COR-L47 (cell line): ENCODE data around the gene TMC8.

Source experiments
- DNase-seq: peaks from one replicate; lab custom pipeline; 2025; lab: John Stamatoyannopoulos, UW

TMC8 gene

DNA sequence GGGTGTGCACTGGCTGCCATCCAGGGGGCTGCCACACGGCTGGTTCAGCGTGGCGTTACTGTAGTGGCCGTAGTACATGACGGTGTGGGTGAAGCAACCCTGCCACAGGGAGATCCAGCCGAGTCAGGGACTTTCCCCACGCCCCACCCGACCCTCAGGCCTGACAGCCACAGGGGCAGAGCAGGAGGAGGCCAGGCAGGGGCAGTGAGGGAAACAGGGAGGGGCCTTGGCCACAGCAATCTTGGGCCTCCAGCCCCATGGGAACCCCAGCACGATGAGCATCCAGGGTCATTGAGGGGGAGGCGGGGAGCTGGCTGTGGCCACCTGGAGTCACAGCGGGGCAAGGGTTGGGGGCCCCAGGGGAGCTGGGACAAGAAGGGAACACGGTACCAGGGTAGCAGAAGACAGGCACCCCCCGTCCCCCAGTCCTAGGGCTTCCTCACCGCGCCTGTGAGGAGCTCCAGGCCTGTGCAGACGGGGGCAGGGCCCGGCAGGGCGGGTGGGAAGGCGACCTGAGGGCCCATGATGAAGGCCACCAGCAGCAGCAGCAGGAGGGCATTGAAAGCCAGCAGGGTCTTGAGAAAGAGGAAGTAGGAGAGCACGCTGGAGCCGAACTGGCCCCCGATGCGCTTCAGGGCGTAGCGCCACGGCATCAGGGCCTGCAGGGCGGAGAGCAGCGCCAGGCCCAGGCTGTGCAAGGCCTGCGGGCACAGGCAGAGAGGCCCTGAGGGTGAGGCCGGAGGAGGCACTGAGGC, 6.3 kb upstream of the TMC8 start:
- no peak for DNase-seq

DNA sequence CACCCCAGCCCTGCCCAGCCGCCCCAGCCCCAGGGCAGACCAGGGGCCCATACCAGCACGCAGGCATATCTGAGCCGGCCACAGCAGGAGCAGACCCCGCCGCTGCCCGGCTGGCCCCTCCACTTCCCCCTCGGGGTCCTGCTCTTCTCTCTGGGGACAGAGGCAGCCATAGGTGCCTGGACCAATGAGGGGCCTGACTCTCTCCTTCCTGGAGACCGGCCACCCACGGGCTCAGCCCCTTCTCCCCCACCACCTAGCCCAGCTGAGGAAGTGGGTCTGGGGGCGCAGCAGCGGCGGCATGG, 5.8 kb upstream of the TMC8 start:
- DNase-seq: no peak

DNA sequence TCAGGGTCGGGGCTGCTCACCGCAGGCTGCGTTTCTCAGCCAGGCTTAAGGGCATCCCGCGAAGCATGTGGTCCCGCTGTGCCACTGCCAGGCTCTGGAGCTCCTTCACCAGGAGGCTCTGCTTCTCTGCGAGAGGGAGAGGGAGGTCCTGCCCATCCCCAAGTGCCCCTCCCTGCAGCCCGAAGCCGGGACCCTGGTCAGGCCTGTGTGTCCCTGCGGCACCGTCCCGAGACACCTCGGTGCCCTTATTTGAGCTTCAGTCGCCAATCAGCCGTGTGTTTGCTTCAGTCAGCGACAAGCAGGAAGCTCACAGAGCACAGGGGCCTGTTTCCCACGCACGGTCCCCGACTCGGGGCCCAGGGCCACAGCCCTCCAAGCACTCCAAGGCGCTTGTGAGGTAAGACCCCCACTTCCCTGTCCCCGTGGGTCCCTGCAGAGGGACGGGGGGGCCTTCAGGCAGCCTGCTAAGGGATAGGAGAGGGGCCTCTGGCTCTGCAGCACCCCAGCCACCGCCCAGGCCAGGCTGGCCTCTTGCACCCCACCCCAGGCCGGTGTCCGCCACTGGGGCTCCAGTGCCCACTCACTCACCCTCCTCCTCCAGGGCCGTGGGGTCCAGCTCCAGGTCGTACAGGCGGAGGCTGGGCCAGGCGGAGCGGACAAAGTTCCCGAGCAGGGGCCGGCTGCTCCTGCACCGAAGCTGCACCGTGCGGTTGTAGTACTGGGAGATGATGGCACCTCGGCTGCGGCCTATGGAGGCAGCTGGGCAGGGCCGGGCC, 5.2 kb upstream of the TMC8 start:
- no peak for DNase-seq

DNA sequence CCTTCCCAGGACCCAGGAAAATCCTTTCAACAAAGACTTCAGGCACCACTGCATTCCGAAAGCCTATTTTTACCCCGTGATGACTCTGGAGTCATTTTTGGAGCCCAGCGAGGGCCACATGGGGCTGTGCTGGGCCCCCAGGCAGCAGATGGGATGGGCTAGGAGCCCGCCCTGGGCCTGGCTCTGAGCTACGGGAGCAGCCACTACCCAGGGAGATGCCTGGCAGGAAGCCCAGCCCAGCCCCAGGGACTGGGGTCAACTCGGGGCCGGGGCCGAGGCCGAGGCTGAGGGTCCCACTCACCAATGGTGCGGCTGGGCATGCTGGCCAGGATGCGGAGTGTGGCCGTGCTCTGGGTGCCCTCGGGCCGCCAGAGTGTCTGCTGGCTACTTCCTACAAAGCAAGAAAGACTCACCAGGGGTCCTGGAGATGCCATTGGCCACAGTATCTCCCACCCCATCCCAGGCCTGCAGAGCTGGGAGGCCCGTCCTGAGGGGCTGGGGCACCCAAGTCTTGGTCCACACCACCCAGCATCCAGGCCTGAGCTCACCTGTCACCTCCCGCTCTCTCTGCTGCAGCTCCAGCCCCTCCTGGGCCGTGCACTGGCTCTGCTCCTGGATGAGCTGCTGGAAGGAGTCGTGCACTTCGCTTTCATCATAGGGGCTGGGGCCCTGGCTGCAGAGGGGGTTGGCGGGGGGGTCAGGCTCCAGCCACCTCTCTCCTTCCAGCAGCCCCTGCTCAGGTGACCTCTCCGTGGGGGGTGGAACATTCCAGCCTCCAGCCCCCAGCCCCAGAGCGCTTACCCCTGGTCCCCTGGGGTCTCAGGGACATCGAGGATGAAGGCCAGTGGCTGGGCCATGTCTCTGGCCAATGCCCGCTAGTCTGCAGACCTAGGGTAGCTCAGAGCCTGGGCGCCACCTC, 4.3 kb upstream of the TMC8 start:
- DNase-seq: no peak

DNA sequence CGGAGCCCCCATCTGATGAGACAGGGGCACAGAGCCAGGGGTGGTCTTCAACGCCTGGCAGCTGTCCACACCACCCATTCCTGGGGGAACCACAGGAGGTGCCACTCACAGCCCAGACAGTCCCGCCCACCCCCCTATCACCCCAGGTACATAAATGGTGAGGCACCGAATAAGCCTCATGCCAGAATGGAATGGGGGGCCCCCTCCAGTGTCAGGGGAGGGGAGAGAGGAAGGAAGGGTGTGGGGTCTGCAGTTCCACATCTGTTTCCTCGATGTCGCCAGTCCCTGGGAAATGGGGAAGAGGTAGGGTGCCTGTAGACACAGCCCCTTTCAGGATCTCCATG, 3.7 kb upstream of the TMC8 start:
- no peak for DNase-seq

DNA sequence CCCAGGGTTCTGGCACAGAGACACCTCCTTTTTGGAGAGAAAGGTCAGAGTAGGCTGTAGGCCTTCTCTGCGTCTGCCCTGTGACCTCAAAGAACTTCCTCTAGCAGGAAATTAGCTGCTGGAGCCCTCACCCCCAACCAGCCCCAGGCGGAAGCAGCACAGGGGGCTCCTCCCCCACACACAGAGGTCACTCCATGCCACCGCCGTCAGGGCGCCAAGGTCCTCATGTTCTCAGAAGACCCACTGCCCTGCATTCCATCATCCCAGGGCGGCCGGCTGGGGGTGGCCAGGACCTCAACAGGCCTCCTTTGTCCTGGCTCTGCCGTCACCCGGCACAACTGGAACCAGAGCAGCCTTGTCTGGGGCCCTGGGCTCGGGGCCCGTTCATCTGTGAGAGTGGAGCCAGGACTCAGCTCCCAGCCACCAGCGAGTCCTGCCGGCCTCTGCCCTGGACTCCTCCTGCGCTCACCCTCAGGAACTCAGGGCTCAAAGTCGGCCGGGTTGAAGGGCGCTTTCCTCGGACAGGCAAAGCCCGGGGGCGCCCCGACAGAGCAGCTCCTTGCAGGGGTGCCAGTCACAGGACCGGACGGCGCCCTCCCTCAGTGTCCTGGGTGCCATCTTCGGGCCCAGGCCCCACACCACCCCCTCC, 3.2 kb upstream of the TMC8 start:
- no peak for DNase-seq

DNA sequence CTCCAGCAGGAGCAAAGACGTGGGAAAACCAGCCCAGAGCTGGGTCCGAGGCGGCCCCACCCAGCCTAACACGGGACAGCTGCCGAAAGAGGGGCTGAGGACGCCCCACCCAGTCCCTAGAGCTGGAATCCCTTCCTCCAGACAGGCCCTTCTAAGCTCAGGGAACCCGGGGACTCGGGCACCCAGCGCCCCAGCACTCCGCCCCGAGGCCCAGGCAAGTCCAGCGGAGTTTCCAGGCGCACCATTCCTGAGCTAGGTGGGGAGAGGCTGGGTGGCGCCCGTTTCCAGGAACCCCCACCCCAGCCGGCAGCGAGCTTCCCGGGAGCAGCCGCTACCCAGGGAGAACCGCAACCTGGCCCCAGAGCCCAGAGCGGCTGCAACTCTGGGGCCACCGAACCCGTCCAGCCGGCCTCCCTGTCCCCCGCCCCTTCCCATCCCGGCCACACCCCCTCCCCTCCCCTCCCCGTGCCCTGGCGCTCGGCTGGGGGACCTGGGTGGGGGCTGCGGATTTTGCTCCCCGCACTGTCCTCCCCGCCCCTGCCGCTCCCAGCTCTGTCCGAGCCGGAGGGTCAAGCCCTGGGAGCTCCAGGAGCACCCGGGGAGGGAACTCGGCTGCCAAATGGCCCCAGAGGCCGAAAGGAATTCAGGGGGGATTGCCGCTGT, 2.6 kb upstream of the TMC8 start:
- no peak for DNase-seq

DNA sequence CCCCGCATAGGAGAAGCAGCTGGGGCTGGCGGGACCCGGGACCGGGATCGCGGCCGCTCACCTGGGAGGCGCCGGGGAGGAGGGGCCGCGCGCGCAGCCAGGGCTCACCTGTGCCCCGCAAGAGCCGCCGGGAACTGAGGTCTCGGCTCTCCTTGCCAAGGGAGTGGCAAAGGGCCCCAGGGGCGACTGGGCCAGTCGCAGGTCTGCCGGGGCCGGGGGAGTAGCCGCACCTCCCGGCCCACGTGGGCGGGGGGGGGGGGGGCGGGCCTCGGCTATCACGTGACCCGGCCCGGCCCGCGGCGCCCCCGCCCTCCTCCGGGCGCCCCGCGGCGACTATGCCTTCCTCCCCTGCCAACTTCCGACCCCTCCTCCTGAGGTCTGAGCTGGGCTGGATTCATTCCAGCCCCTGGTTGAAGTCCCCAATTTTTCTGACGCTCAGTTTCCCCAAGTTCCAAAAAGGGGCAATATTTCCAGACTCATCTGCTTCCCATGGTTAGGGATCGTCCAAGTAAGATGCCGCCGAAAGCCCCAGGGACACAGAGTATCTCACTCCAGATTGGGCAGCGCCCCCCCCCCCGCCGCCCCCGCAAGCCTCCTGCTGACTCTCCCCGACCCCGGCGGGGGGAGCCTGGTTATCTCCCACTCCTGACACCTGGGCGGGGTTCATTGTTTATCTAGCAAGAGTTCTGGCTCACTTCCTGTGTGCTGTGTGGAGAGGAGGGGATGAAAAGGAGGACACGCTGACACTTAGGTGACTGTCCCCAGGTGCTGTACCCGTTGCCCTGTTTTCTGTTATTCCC, 1.8 kb upstream of the TMC8 start, which contains the start of gene TMC6:
Gene TMC6, minus strand, starts transcription at position 205 of the 800 bp plus-strand sequence. CDS start 1,923 bp downstream, outside the sequence.
- DNase-seq: peak; percentile 52

DNA sequence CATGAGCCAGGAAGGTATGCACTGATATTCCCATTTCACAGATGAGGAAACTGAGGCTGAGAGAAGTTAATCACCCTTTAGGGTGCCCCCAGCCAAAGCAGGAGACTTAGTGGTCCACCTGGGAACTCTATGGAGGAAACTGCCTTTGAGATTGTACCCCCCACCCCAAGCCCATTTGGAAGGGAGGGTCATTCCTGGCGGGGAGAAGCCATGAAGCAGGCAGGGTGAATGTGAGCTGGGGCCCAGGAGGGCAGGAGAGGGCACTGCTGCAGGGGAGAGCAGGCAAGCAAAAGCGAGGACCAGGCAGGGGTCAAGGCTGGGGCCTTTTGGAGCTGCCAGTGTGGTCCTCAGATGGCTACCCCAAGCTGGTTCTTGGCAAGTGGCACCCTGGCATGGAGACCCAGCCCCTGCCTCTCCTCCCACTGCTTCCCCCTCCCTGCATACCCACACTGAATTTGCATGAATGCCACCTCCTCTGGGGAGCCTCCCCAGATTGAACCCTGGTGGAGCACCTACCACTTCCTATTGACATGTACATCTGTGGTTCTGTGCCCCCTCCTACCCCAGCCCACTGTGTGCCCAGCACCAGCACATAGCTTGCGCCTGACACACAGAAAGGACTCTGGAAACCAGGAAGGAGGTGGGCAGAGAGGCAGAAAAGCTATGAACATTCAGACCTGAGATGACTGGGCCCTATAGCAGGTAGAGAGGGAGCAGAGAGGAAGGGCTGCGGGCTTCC, 1.1 kb upstream of the TMC8 start:
- DNase-seq: no peak

DNA sequence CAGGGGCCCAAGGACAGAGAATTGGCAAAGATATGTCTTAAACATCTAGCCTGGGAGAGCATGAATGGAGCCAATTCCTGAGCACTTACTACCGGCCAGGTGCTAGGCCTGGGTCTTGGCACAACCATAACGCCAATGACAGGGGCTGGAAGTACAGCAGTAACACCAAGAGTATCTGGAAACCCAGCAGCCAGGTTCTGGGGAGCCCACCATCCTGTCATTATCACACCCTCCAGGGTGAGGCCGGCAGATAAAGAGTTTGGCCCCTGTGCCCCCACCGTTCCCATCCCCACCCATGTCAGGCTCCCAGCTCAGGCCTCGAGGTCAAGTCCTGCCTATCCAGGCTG, 508 bp upstream of the TMC8 start:
- DNase-seq: no peak

DNA sequence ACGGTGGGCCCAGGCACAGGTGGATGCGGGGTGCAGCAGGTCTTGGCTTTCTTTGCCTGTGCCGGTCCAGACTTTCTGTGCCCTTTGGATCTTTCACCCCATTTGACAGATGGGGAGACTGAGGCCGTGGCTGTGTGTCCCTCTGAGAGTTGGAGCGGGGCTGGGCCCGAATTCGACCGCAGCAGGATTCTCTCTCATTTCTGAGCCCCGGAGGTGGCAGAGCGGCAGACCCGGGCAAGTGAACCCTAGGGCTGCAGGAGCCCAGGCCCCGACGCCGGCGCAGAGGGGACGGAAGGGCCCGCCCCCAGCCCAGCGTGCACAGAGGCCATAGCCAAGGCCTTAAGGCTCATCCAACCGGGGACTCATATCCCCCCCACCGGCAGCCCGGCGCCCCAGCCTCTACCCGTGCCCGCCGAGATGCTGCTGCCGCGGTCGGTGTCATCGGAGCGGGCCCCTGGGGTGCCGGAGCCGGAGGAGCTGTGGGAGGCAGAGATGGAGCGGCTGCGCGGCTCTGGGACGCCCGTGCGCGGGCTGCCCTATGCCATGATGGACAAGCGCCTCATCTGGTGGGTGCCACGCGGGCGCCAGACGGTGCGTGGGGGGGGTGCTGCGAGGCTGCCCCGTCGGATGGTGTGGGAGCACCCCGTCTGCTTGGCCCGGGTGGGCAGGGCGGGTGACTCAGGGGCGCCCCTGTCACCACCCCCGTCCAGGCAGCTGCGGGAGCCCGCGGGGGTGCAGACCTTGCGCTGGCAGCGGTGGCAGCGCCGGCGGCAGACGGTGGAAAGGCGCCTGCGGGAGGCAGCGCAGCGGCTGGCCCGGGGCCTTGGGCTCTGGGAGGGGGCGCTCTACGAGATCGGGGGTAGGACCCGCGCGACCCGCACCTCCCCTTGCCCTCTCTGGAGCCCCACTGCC, 857 bp downstream of the TMC8 start:
- no peak for DNase-seq

DNA sequence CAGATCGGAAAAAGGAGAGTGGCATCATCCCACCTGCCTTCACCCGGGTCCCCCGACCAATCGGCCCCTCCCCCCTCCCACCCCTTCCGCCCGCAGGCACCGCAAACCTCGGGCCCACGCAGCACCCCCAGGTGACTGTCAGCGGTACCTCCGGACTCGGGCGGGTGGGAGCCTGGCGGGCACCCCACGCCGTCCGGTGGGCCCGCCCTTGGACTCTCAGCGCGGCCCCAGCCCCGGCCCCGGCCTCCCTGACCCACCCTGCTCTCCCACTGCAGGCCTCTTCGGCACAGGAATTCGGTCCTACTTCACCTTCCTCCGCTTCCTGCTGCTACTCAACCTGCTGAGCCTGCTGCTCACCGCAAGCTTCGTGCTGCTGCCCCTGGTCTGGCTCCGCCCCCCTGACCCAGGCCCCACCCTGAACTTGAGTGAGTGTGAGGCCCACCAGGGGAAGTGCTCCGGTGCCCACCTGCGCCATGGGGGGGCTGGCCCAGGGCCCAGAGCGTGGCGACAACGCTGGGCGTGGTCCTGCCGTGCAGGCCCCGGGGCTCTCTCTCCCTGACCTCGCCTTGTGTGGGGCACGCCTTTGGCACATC, 1.6 kb downstream of the TMC8 start:
- no peak for DNase-seq

DNA sequence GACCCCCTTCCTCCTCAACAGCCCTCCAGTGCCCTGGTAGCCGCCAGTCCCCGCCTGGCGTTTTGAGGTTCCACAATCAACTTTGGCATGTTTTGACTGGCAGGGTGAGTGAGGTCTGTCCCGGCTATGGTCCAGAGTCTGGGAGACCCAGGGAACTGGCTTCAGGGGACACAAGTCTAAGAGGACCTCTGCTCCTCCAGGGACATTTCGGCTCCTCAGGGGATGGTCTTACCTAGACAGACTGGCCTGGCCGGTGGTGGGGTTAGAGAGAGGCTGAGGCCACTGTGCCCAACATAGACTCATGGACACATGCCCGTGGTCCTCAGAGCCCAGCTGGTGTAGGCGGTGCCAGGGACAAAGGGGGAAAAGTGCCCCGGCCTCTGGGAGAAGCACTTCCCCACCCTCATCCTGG, 2.2 kb downstream of the TMC8 start:
- DNase-seq: no peak

DNA sequence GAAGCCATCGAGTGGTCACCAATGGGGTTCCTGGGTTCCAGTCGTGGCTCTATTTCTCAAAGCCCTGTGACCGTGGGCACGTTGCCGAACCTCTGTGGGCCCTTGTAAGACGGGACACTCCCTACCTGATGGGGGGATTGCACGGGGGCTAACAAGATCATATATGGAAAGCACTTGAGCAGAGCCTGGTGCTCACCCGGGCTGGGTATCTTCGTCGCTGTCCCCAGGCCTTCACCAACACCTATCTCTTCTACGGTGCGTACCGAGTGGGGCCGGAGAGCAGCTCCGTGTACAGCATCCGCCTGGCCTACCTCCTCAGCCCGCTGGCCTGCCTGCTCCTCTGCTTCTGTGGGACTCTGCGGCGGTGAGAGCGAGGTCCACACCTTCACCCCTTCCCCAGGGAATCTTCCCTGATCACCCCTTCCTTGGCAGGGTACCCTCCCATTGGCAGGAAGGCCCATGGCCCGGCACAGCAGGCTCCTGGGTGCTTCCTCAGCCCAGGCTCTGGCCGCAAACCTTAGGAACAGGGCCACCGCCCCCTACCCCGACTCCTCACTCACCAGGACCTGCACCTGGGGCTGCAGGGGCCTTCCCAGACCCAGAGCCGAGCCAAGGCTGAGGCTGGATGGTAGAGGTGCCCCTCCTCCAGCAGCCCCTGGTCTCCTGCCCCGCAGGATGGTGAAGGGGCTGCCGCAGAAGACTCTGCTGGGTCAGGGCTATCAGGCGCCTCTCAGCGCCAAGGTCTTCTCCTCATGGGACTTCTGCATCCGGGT, 2.8 kb downstream of the TMC8 start:
- DNase-seq: no peak

DNA sequence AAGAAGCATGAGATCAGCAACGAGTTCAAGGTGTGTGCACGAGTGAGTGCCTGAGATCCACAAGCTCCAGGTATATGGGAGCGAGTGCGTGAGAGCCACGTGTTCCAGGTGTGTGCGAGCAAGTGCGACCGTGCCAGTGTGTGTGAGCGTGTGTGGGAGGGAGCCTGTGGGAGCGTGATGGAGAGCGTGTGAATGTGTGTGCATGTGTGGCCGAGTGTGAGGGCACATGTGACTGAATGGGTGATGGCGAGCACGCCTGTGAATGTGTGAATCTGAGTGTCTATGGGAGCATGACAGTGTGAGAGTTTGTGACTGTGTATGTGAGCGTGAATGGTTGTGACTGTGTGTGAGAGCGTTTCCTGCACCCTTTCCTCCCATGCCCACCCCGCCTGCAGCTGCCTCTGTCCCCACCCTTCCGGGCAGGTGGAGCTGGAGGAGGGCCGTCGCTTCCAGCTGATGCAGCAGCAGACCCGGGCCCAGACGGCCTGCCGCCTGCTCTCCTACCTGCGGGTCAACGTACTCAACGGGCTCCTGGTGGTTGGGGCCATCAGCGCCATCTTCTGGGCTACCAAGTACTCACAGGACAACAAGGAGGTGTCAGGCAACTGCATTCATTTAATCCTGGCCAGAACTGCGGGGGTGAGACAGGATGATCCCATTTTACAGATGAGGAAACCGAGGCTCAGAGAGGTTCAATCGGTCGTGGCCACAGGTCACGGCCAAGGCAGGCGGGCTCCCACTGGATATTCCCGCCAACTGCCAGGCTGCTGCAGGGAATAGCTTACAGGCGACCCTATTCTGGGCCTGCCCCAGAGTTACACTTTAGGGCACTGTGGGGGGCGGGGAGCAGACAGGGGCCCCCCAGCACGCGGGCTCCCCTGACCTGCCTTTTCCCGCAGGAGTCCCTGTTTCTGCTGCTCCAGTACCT, 3.7 kb downstream of the TMC8 start:
- DNase-seq: peak; percentile 77

DNA sequence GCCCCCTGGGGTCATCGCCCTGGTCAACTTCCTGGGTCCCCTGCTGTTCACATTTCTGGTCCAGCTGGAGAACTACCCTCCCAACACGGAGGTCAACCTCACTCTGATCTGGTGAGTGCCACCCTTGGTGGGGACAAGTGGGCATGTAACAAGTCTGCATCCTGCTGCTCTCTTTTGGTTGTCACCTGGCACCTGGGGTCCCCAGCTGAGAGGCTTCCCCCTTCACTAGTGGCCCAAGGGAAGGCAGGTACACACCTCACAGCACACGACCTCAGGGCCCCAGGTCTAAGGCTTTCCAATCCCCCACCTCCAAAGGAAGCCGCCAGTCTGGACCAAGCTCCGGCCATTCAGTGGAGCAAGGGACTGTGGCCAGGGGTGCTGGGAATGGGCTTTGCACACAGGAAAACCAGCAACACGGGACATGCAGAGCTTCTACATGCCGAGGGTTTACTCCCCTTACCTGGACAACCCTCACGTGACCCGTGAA, 4.4 kb downstream of the TMC8 start:
- DNase-seq: no peak
